HUES64 (cell line): ENCODE measurements around the gene OLFM2. TPM values are rescaled to one million over a fixed set of nuclear protein-coding genes. Genes with fewer than 3 reads are reported as not detected.
A peak's percentile ranks its signal among the peaks of the same experiment; 100 is the strongest.

Experiments used
- H3K27ac ChIP-seq: 2 replicates; pipeline ENCODE4 v1.7.0; 2013; ENCODE audit warnings: low read depth, low read length, inconsistent platforms
- H3K27me3 ChIP-seq: 2 replicates; pipeline ENCODE4 v1.6.1; 2013; ENCODE audit warnings: mild to moderate bottlenecking, low read length; ENCODE audit not compliant: insufficient read depth
- H3K36me3 ChIP-seq: 2 replicates; pipeline ENCODE4 v1.6.1; 2013; ENCODE audit warnings: mild to moderate bottlenecking, low read length; ENCODE audit not compliant: insufficient read depth
- H3K4me1 ChIP-seq: 2 replicates; pipeline ENCODE4 v1.6.1; 2013; ENCODE audit warnings: mild to moderate bottlenecking, low read length, moderate library complexity; ENCODE audit not compliant: insufficient read depth
- H3K4me3 ChIP-seq: 2 replicates; pipeline ENCODE4 v1.5.1; 2013; ENCODE audit warnings: mild to moderate bottlenecking, low read length, moderate library complexity
- H3K9ac ChIP-seq: 2 replicates; pipeline ENCODE4 v1.6.1; 2013; ENCODE audit warnings: mild to moderate bottlenecking, low read depth, low read length
- H3K9me3 ChIP-seq: 2 replicates; pipeline ENCODE4 v1.6.1; 2013; ENCODE audit warnings: low read depth, low read length; ENCODE audit not compliant: insufficient read depth
- whole genome bisulfite sequencing: fragments of 150-250, 120-280 bp; methylation state at CpG from one replicate; pipeline ENCODE4 v1.1.7; 2013; ENCODE audit warnings: missing lambda C conversion rate; 5-methylcytosine and 5-hydroxymethylcytosine counted together
- polyA plus RNA-seq, 2 experiments: library from polyadenylated mRNA; stranded (reverse); fragments of 50-300 nt; gene quantifications; one replicate each; pipeline ENCODE4 v1.2.3, GENCODE V29; 2013

OLFM2 gene
- polyA plus RNA-seq (2013, experiment 1 of 2) = 39.1 TPM
- 52.9 TPM for polyA plus RNA-seq (2013, experiment 2 of 2)

GRCh38 chr19:9936326-9937000 lies at the start of gene OLFM2:
Gene OLFM2, minus strand, starts transcription at chr19:9936515. Its CDS starts 149 bp downstream, at chr19:9936366.
- Histone ChIP-seq H3K36me3 (no peaks in the 10 kb centered on the region), H3K27ac (peak within 1 kb of the TSS; percentile 61; the same call in 1 of the 2 replicates), H3K27me3 (peaks cover 13% of the 10 kb centered on the region; the same call in 1 of the 2 replicates), H3K4me3 (peak within 1 kb of the TSS; percentile 83), H3K9ac (peak within 1 kb of the TSS; percentile 73), H3K9me3 (no peaks in the 10 kb centered on the region), H3K4me1 (0 out of 2 replicates have a peak, but pooled peaks cover 12% of the 10 kb centered on the region)
- under 1% methylated on average over 43 of the region's 62 CpGs for WGBS

- WGBS = 92% methylated on average over 6 of the region's 8 CpGs
- Histone ChIP-seq H3K27me3 (no peaks in the 10 kb centered on the region), H3K4me3 (no peak overlapping the region), H3K9ac (no peak overlapping the region), H3K9me3 (no peaks in the 10 kb centered on the region), H3K36me3 (no peaks in the 10 kb centered on the region), H3K4me1 (no peaks in the 10 kb centered on the region), H3K27ac (no peak overlapping the region)
Measured at GRCh38 chr19:9981406-9982260, 45.3 kb upstream of the OLFM2 start.

- Histone ChIP-seq H3K36me3 (no peaks in the 10 kb centered on the region), H3K9me3 (no peaks in the 10 kb centered on the region), H3K4me3 (no peak overlapping the region), H3K4me1 (no peaks in the 10 kb centered on the region), H3K27ac (no peak overlapping the region), H3K27me3 (peaks cover 1% of the 10 kb centered on the region; the same call in 1 of the 2 replicates), H3K9ac (no peak overlapping the region)
- 87% methylated on average over 6 of the region's 6 CpGs for WGBS
Measured at GRCh38 chr19:9972103-9972502, 35.8 kb upstream of the OLFM2 start.

- Histone ChIP-seq H3K4me1 (no peaks in the 10 kb centered on the region; the same call in 1 of the 2 replicates), H3K4me3 (no peak overlapping the region), H3K9me3 (no peaks in the 10 kb centered on the region), H3K27me3 (peaks cover 8% of the 10 kb centered on the region; the same call in 1 of the 2 replicates), H3K36me3 (no peaks in the 10 kb centered on the region), H3K9ac (no peak overlapping the region), H3K27ac (no peak overlapping the region)
- WGBS = 84% methylated on average over 15 of the region's 15 CpGs
Measured at GRCh38 chr19:9971166-9971897, 35.0 kb upstream of the OLFM2 start.

- H3K36me3 ChIP-seq = no peaks in the 10 kb centered on the region
Measured at GRCh38 chr19:9970481-9970880, 34.2 kb upstream of the OLFM2 start.

GRCh38 chr19:9969688-9969975 lies 33.3 kb upstream of the OLFM2 start:
- Histone ChIP-seq H3K9ac (no peak overlapping the region), H3K4me1 (no peaks in the 10 kb centered on the region; the same call in 1 of the 2 replicates), H3K4me3 (no peak overlapping the region), H3K27me3 (peaks cover 18% of the 10 kb centered on the region), H3K9me3 (no peaks in the 10 kb centered on the region), H3K27ac (no peak overlapping the region), H3K36me3 (no peaks in the 10 kb centered on the region)
- 91% methylated on average over 2 of the region's 2 CpGs for WGBS

More at GRCh38 chr19:9970481-9970880, 34.2 kb upstream of the OLFM2 start:
- H3K4me1 ChIP-seq = no peaks in the 10 kb centered on the region; the same call in 1 of the 2 replicates
- H3K27ac ChIP-seq = no peak overlapping the region
- no peaks in the 10 kb centered on the region for H3K9me3 ChIP-seq
- 91% methylated on average over 8 of the region's 8 CpGs for WGBS
- no peak overlapping the region for H3K4me3 ChIP-seq
- peaks cover 16% of the 10 kb centered on the region for H3K27me3 ChIP-seq
- no peak overlapping the region for H3K9ac ChIP-seq

GRCh38 chr19:9968820-9969687 lies 32.7 kb upstream of the OLFM2 start:
- Histone ChIP-seq H3K27ac (no peak overlapping the region), H3K9me3 (no peaks in the 10 kb centered on the region), H3K27me3 (peaks cover 18% of the 10 kb centered on the region), H3K4me3 (no peak overlapping the region), H3K36me3 (no peaks in the 10 kb centered on the region), H3K4me1 (no peaks in the 10 kb centered on the region; the same call in 1 of the 2 replicates), H3K9ac (no peak overlapping the region)
- WGBS = 83% methylated on average over 8 of the region's 8 CpGs

- WGBS = 50% methylated on average over 1 of the region's 4 CpGs
- Histone ChIP-seq H3K27me3 (peaks cover 18% of the 10 kb centered on the region), H3K36me3 (no peaks in the 10 kb centered on the region), H3K4me3 (no peak overlapping the region), H3K9ac (no peak overlapping the region), H3K4me1 (no peaks in the 10 kb centered on the region; the same call in 1 of the 2 replicates), H3K9me3 (no peaks in the 10 kb centered on the region), H3K27ac (no peak overlapping the region)
Measured at GRCh38 chr19:9967326-9967725, 31.0 kb upstream of the OLFM2 start.

- Histone ChIP-seq H3K4me3 (peak overlapping the region; percentile 46), H3K4me1 (no peaks in the 10 kb centered on the region; the same call in 1 of the 2 replicates), H3K9me3 (no peaks in the 10 kb centered on the region), H3K27ac (no peak overlapping the region), H3K27me3 (peaks cover 18% of the 10 kb centered on the region), H3K9ac (no peak overlapping the region), H3K36me3 (no peaks in the 10 kb centered on the region)
- WGBS = 3% methylated on average over 29 of the region's 29 CpGs
Measured at GRCh38 chr19:9966448-9966847, 30.1 kb upstream of the OLFM2 start.

- Histone ChIP-seq H3K27me3 (peaks cover 18% of the 10 kb centered on the region), H3K27ac (no peak overlapping the region), H3K9ac (no peak overlapping the region), H3K4me3 (peak overlapping the region; percentile 46), H3K4me1 (no peaks in the 10 kb centered on the region; the same call in 1 of the 2 replicates), H3K9me3 (no peaks in the 10 kb centered on the region), H3K36me3 (no peaks in the 10 kb centered on the region)
- 32% methylated on average over 14 of the region's 14 CpGs for WGBS
Measured at GRCh38 chr19:9966024-9966423, 29.7 kb upstream of the OLFM2 start.
